HCT116 (cell line): ENCODE data around the gene PTPDC1. TPM values are rescaled to one million over a fixed set of nuclear protein-coding genes. Genes with fewer than 3 reads are reported as not detected.

Experiments
- ATAC-seq: fragments of 200-7000 bp; cut with Tn5 transposase; 2 replicates; pipeline ENCODE4 v1.9.1; 2020; ENCODE audit warnings: mild to moderate bottlenecking, moderate library complexity
- BruUV-seq: library from RNA; stranded (reverse); fragments of 400-500 nt; replicated peaks from 2 replicates; lab custom pipeline; 2021; lab: Mats Ljungman, UMichigan
- CTCF ChIA-PET: fragments of 300-600 bp; sonication (Branson Sonifier 250); formaldehyde crosslinking; loops from one replicate; lab custom pipeline; 2021; ENCODE audit warnings: antibody characterized with exemption; lab: Charles Lee
- POLR2A ChIA-PET: fragments of 300-600, 350-600 bp; sonication (Branson Sonifier 250); formaldehyde crosslinking; loops from one replicate; lab custom pipeline; 2021; ENCODE audit warnings: antibody characterized with exemption; lab: Charles Lee
- RAD21 ChIA-PET, 2 experiments: fragments of 300-600 bp; sonication (Branson Sonifier 250); formaldehyde crosslinking; loops; one replicate each; lab custom pipeline; 2023; ENCODE audit warnings: low total read pairs in 2 of 2; ENCODE audit not compliant: uncharacterized antibody in 2 of 2, unreplicated experiment in 2 of 2, low non-redundant PET in 1 of 2; lab: Charles Lee
- DNase-seq: peaks from one replicate; pipeline ENCODE4 v3.0.0-alpha.2; 2010; ENCODE audit warnings: low read depth, low spot score
- H2AFZ ChIP-seq: fragments of 200-600 bp; shearing (Covaris generic), sonication (generic); 2 replicates; pipeline ENCODE4 v1.6.1; 2017; ENCODE audit warnings: low read depth, mixed run types, mixed read lengths, antibody characterized with exemption, low read length; ENCODE audit not compliant: poor library complexity, severe bottlenecking
- H3K27ac ChIP-seq: 2 replicates; pipeline ENCODE4 v1.5.1; 2012; ENCODE audit warnings: low read depth, low read length
- H3K27me3 ChIP-seq: fragments of 200-600 bp; sonication (generic); 2 replicates; pipeline ENCODE4 v1.6.1; 2016; ENCODE audit warnings: mixed run types, low read length, mixed read lengths; ENCODE audit not compliant: insufficient read depth
- H3K36me3 ChIP-seq, 2 experiments: fragments of 200-500 bp in 1 of 2; fragments of 200-600 bp in 1 of 2; sonication (Bioruptor generic) in 1 of 2; sonication (generic) in 1 of 2; 2 replicates each; pipeline versions ENCODE4 v1.5.1 to v1.6.1; 2014 to 2016; ENCODE audit warnings: low read length in 2 of 2, inconsistent platforms in 1 of 2, mixed read lengths in 1 of 2, mixed run types in 1 of 2; ENCODE audit not compliant: insufficient read depth in 2 of 2, control insufficient read depth in 1 of 2
- H3K4me1 ChIP-seq, 2 experiments: fragments of 200-600 bp in 1 of 2; sonication (generic) in 1 of 2; 2 replicates each; pipeline versions ENCODE4 v1.5.1 to v1.6.1; 2012 to 2017; ENCODE audit warnings: low read length in 2 of 2, inconsistent platforms in 1 of 2, mild to moderate bottlenecking in 1 of 2, mixed read lengths in 1 of 2, mixed run types in 1 of 2, moderate library complexity in 1 of 2; ENCODE audit not compliant: insufficient read depth in 2 of 2, control insufficient read depth in 1 of 2
- H3K4me2 ChIP-seq: fragments of 200-600 bp; sonication (generic); 2 replicates; pipeline ENCODE4 v1.6.1; 2017; ENCODE audit warnings: mixed run types, low read length, mixed read lengths
- H3K4me3 ChIP-seq, 2 experiments: fragments of 200-600 bp in 1 of 2; sonication (generic) in 1 of 2; replicated peaks in 1 of 2; 2 replicates each; pipeline ENCODE4 v1.5.1; 2011 to 2016; ENCODE audit warnings: low read length in 2 of 2, control low read depth in 1 of 2, low read depth in 1 of 2, mild to moderate bottlenecking in 1 of 2, mixed read lengths in 1 of 2, mixed run types in 1 of 2
- H3K79me2 ChIP-seq: fragments of 200-600 bp; sonication (generic); 2 replicates; pipeline ENCODE4 v1.6.1; 2017; ENCODE audit warnings: mild to moderate bottlenecking, mixed run types, low read length, moderate library complexity, mixed read lengths; ENCODE audit not compliant: insufficient read depth
- H3K9ac ChIP-seq: fragments of 200-600 bp; sonication (generic); 2 replicates; pipeline ENCODE4 v1.6.1; 2016; ENCODE audit warnings: low read length, mixed read lengths
- H3K9me2 ChIP-seq: fragments of 200-600 bp; sonication (generic), shearing (Covaris generic); 2 replicates; pipeline ENCODE4 v1.6.1; 2017; ENCODE audit warnings: mixed run types, mild to moderate bottlenecking, moderate library complexity; ENCODE audit not compliant: insufficient read depth
- H3K9me3 ChIP-seq, 2 experiments: fragments of 200-500 bp in 1 of 2; fragments of 200-600 bp in 1 of 2; sonication (Bioruptor generic) in 1 of 2; sonication (generic) in 1 of 2; 2 replicates each; pipeline ENCODE4 v1.6.1; 2014 to 2017; ENCODE audit warnings: low read length in 2 of 2, mixed read lengths in 2 of 2, inconsistent platforms in 1 of 2, low read depth in 1 of 2, mild to moderate bottlenecking in 1 of 2, mixed run types in 1 of 2, moderate library complexity in 1 of 2; ENCODE audit not compliant: control insufficient read depth in 1 of 2, insufficient read depth in 1 of 2
- H4K20me1 ChIP-seq: fragments of 200-600 bp; sonication (generic), shearing (Covaris generic); 2 replicates; pipeline ENCODE4 v1.6.1; 2017; ENCODE audit warnings: mixed run types, mild to moderate bottlenecking, moderate library complexity; ENCODE audit not compliant: insufficient read depth
- EGR1 ChIP-seq: IDR thresholded peaks from 2 replicates; pipeline ENCODE4 v1.6.1; 2012; ENCODE audit warnings: low read depth
- ELF1 ChIP-seq: IDR thresholded peaks from 2 replicates; pipeline ENCODE4 v1.6.1; 2012; ENCODE audit warnings: low read depth, borderline replicate concordance
- EZH2 ChIP-seq: fragments of 200-600 bp; sonication (generic); IDR thresholded peaks from 2 replicates; pipeline ENCODE4 v1.6.1; 2017; ENCODE audit warnings: antibody characterized with exemption, mixed run types
- FOSL1 ChIP-seq: IDR thresholded peaks from 2 replicates; pipeline ENCODE4 v1.6.1; 2012; ENCODE audit warnings: low read depth
- POLR2AphosphoS5 ChIP-seq: IDR thresholded peaks from 2 replicates; pipeline ENCODE4 v1.6.1; 2011; ENCODE audit warnings: mild to moderate bottlenecking, low read depth, low read length, moderate library complexity
- SP1 ChIP-seq: IDR thresholded peaks from 2 replicates; pipeline ENCODE4 v1.6.1; 2012; ENCODE audit warnings: low read depth
- ZNF274 ChIP-seq: fragments of 200-500 bp; sonication (Bioruptor generic); IDR thresholded peaks from 2 replicates; pipeline ENCODE4 v1.6.1; 2014; ENCODE audit warnings: mild to moderate bottlenecking, low read depth, low read length, inconsistent platforms
- intact Hi-C: fragments of 100-400 bp; cut with micrococcal nuclease; formaldehyde crosslinking; loops from 2 replicates; pipeline ENCODE4 v1.10.0; 2022
- total RNA-seq: library from RNA; stranded (reverse); gene quantifications from one replicate; pipeline ENCODE4 v1.2.1, GENCODE V29; 2021; ENCODE audit not compliant: unreplicated experiment
- TF ChIP-seq, protein P1 (sequence below): IDR thresholded peaks from 2 replicates; pipeline ENCODE4 v1.6.1; 2011; ENCODE audit warnings: mild to moderate bottlenecking, low read length, moderate library complexity; ENCODE audit not compliant: insufficient replicate concordance; ENCODE audit errors: extremely low read depth
- TF ChIP-seq, protein P2 (sequence below): IDR thresholded peaks from 2 replicates; pipeline ENCODE4 v1.6.1; 2012
- TF ChIP-seq, protein P3 (sequence below), 3 experiments: fragments of 200-600 bp in 1 of 3; sonication (generic) in 1 of 3; IDR thresholded peaks in 2 of 3; conservative IDR thresholded peaks in 1 of 3; 2 replicates each; pipeline ENCODE4 v1.5.1; 2012 to 2017; ENCODE audit warnings: low read depth in 2 of 3, low read length in 2 of 3, antibody characterized with exemption in 1 of 3, borderline replicate concordance in 1 of 3, control low read depth in 1 of 3, mild to moderate bottlenecking in 1 of 3, mixed read lengths in 1 of 3, mixed run types in 1 of 3, moderate library complexity in 1 of 3; ENCODE audit not compliant: insufficient read depth in 1 of 3
- TF ChIP-seq, protein P4 (sequence below): IDR thresholded peaks from 2 replicates; pipeline ENCODE4 v1.6.1; 2012; ENCODE audit warnings: low read depth
- TF ChIP-seq, protein P5 (sequence below): IDR thresholded peaks from 2 replicates; pipeline ENCODE4 v1.6.1; 2012

PTPDC1 gene
- total RNA-seq, 1 experiment from 2014 or later, result 12.7 TPM

DNA sequence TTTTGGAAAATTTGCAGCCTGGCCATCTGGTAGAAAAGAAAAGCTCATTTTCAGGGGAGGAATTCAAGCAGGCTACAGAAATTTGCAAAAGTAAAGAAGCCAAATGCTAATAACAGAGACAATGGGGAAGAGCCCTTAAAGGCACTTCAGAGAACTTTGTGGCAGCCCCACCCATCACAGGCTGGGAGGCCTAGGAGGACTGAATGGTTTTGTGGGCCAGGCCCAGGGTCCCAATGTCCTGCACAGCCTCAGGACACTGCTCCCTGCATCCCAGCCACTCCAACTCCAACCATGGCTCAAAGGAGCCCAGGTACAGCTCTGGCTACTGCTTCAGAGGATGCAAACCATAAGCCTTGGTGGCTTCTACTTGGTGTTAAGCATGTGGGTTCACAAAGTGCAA is 44.3 kb downstream of the PTPDC1 start:
- CTCF ChIA-PET, result no interaction called here
- DNase-seq, result no peak
- intact Hi-C loops, result no loop called here
- peaks cover 0 to 6% of the 10 kb centered on the region in 2 experiments; a peak in 1 of 4 replicates for H3K9me3 ChIP-seq
- no peaks in the 10 kb centered on the region for H3K9me2 ChIP-seq
- RAD21 ChIA-PET, result no interaction called here
- H3K36me3 ChIP-seq, result no peaks in the 10 kb centered on the region
- no peak overlapping the region for H3K4me2 ChIP-seq
- H3K79me2 ChIP-seq, result no peaks in the 10 kb centered on the region
- H3K4me3 ChIP-seq, result no peak overlapping the region
- no peak for ATAC-seq
- no peaks in the 10 kb centered on the region for H3K27me3 ChIP-seq
- no peak overlapping the region for H2AFZ ChIP-seq
- no peaks in the 10 kb centered on the region for H3K4me1 ChIP-seq
- BruUV-seq, result no TSS peak
- no peaks in the 10 kb centered on the region for H4K20me1 ChIP-seq
- POLR2A ChIA-PET, result no interaction called here
- TF ChIP-seq POLR2AphosphoS5 (no peak), EGR1 (no peak), ZNF274 (no peak), SP1 (no peak), ELF1 (no peak), EZH2 (no peak), FOSL1 (no peak)
- TF ChIP-seq, protein P1, sequence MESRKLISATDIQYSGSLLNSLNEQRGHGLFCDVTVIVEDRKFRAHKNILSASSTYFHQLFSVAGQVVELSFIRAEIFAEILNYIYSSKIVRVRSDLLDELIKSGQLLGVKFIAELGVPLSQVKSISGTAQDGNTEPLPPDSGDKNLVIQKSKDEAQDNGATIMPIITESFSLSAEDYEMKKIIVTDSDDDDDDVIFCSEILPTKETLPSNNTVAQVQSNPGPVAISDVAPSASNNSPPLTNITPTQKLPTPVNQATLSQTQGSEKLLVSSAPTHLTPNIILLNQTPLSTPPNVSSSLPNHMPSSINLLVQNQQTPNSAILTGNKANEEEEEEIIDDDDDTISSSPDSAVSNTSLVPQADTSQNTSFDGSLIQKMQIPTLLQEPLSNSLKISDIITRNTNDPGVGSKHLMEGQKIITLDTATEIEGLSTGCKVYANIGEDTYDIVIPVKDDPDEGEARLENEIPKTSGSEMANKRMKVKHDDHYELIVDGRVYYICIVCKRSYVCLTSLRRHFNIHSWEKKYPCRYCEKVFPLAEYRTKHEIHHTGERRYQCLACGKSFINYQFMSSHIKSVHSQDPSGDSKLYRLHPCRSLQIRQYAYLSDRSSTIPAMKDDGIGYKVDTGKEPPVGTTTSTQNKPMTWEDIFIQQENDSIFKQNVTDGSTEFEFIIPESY, result no peak
- TF ChIP-seq, protein P2, sequence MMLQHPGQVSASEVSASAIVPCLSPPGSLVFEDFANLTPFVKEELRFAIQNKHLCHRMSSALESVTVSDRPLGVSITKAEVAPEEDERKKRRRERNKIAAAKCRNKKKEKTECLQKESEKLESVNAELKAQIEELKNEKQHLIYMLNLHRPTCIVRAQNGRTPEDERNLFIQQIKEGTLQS, result no peak
- TF ChIP-seq, protein P3, sequence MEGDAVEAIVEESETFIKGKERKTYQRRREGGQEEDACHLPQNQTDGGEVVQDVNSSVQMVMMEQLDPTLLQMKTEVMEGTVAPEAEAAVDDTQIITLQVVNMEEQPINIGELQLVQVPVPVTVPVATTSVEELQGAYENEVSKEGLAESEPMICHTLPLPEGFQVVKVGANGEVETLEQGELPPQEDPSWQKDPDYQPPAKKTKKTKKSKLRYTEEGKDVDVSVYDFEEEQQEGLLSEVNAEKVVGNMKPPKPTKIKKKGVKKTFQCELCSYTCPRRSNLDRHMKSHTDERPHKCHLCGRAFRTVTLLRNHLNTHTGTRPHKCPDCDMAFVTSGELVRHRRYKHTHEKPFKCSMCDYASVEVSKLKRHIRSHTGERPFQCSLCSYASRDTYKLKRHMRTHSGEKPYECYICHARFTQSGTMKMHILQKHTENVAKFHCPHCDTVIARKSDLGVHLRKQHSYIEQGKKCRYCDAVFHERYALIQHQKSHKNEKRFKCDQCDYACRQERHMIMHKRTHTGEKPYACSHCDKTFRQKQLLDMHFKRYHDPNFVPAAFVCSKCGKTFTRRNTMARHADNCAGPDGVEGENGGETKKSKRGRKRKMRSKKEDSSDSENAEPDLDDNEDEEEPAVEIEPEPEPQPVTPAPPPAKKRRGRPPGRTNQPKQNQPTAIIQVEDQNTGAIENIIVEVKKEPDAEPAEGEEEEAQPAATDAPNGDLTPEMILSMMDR (IDR thresholded peaks at IDR 0.05 in 2 of 3, conservative IDR thresholded peaks at IDR 0.05 in 1 of 3; ENCODE audit: borderline replicate concordance in 1 of 3, insufficient read depth in 1 of 3, low read depth in 2 of 3, low read length in 2 of 3), result no peak
- TF ChIP-seq, protein P4, sequence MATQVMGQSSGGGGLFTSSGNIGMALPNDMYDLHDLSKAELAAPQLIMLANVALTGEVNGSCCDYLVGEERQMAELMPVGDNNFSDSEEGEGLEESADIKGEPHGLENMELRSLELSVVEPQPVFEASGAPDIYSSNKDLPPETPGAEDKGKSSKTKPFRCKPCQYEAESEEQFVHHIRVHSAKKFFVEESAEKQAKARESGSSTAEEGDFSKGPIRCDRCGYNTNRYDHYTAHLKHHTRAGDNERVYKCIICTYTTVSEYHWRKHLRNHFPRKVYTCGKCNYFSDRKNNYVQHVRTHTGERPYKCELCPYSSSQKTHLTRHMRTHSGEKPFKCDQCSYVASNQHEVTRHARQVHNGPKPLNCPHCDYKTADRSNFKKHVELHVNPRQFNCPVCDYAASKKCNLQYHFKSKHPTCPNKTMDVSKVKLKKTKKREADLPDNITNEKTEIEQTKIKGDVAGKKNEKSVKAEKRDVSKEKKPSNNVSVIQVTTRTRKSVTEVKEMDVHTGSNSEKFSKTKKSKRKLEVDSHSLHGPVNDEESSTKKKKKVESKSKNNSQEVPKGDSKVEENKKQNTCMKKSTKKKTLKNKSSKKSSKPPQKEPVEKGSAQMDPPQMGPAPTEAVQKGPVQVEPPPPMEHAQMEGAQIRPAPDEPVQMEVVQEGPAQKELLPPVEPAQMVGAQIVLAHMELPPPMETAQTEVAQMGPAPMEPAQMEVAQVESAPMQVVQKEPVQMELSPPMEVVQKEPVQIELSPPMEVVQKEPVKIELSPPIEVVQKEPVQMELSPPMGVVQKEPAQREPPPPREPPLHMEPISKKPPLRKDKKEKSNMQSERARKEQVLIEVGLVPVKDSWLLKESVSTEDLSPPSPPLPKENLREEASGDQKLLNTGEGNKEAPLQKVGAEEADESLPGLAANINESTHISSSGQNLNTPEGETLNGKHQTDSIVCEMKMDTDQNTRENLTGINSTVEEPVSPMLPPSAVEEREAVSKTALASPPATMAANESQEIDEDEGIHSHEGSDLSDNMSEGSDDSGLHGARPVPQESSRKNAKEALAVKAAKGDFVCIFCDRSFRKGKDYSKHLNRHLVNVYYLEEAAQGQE, result no peak
- TF ChIP-seq, protein P5, sequence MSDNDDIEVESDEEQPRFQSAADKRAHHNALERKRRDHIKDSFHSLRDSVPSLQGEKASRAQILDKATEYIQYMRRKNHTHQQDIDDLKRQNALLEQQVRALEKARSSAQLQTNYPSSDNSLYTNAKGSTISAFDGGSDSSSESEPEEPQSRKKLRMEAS, result no peak
- no peak overlapping the region for H3K27ac ChIP-seq
- no peak overlapping the region for H3K9ac ChIP-seq
